Femur (tissue), 1 donor: ENCODE measurements around the gene POLG2.
"Not testable (repeated sequence)": the region's sequence is repeated elsewhere in the genome, so short reads cannot be mapped to it uniquely, and the experiment has no call there.

Source experiments
- DNase-seq: peaks from one replicate; pipeline ENCODE4 v3.0.0-alpha.2; 2017

POLG2 gene

DNA sequence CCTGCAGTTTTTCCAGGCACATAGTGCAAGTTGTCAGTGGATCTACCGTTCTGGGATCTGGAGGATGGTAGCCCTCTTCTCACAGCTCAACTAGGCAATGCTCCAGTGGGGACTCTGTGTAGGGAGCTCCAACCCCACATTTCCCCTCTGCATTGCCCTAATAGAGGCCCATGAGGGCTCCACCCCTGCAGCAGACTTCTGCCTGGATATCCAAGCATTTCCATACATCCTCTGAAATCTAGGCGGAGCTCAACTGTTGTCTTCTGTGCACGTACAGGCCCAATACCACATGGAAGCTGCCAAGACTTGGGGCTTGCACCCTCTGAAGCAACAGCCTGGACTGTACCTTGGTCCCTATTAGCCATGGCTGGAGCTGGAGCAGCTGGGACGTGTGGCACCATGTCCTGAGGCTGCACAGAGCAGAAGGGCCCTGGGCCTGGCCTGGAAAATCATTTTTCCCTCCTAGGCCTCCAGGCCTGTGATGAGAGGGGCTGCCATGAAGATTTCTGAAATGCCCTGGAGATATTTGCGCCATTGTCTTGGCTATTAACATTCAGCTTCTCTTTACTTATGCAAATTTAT is 58.8 kb downstream of the POLG2 start:
- no peak for DNase-seq

DNA sequence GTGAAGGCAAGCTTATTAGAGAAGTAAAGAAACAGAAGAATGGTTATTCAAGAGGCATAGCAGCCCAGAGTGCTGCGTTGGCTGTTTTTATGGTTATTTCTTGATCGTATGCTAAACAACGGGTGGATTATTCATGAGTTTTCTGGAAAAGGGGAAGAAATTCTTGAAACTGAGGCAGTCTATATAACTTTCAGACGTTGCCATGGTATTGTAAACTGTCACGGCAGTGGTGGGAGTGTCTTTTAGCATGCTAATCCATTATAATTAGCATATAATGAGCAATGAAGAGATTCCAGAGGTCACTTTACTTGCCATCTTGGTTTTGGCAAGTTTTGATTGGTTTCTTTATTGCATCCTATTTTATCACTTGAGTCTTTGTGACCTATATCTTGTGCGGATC is 65.3 kb downstream of the POLG2 start:
- DNase-seq = no peak

DNA sequence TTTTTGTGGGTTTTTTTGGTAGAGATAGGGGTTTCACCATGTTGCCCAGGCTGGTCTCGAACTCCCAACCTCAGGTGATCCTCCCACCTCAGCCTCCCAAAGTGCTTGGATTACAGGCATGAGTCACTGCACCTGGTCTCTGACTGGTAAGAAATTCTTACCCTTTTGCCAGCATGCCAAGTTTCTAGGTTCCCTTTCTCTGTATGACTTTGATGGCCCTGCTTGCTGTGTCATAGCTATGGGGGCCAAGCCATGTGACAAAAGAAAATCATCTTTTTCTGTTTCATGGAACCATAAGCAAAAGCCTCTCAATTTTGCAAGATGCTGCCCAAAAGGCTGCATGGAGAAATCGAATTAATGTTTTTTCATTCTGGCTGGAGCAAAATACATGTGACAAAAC is 66.8 kb downstream of the POLG2 start:
- not testable (repeated sequence) for DNase-seq

DNA sequence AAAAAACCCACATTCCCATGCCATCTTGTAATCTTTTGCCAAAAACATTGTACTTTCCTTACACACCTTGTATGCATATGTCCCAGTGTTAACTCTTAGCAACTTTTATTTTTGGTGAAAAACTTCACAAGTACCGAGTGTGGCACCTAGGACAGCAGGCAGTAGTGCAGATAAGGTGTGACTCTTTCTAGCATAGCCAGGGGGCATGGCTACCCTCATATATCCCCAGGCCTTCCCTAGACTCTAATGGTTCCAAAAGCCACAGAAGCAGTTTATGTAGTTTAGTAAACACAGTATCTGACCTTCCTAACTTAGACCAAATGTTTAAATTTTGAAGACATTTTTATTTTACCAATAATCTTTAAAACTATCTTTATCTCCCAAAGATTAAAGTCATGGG is 68.4 kb downstream of the POLG2 start:
- no peak for DNase-seq
